GM10266 (cell line): Measurements from ENCODE around the gene AKR1D1.
"Not testable (repeated sequence)": the region's sequence is repeated elsewhere in the genome, so short reads cannot be mapped to it uniquely, and the experiment has no call there.

ENCODE experiments used
- DNase-seq: peaks from one replicate; pipeline ENCODE4 v3.0.0; 2012; ENCODE audit errors: extremely low spot score
- CTCF ChIP-seq: IDR thresholded peaks from 2 replicates; pipeline ENCODE4 v1.5.1; 2012; ENCODE audit warnings: mild to moderate bottlenecking, low read depth; ENCODE audit not compliant: control insufficient read depth, insufficient read depth; ENCODE audit errors: missing control alignments

The AKR1D1 gene

DNA sequence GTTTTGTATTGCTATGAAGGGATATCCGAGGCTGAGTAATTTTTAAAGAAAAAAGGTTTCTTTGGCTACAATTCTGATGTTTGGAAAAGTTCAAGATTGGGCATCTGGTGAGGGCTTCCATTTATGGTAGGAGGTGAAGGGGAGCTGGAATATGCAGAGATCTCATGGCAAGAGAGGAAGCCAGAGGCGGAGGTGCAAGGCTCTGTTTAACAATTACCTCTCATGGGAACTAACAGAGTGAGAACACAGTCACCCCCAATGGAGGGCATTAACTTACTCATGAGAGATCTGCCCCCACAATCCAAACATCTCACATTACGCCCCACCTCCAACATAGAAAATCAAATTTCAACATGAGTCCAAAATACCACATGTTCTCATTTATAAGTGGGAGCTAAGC is 62.0 kb downstream of the AKR1D1 start:
- DNase-seq: no peak
- TF ChIP-seq CTCF: no peak

DNA sequence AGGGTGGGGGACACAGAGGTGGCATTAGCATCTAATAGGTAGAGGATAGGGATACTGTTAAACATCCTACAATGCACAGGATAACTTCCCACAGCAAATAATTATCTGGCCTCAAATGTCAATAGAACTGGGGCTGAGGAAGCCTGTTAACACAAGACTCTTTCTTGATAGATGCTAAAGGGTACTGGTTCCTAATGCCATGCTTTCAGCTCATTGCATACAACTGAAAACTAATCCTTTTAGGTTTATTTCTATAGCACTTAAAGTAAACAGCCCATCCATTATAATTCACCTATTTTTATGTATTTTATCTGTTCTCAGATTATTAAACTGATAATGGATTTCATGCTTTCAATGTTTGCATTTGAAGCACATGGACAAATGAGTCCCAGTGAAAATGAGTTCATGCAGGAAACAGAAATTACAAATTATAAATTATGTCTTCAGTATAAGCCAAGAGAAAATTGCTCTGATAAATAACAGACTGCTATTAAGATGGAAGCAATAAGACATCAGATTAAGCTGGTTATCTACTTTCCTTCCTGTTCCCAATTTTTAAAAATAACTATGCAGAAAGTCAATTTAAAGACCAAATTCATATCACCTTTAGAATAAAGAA is 66.4 kb downstream of the AKR1D1 start:
- DNase-seq: no peak
- TF ChIP-seq CTCF: no peak

DNA sequence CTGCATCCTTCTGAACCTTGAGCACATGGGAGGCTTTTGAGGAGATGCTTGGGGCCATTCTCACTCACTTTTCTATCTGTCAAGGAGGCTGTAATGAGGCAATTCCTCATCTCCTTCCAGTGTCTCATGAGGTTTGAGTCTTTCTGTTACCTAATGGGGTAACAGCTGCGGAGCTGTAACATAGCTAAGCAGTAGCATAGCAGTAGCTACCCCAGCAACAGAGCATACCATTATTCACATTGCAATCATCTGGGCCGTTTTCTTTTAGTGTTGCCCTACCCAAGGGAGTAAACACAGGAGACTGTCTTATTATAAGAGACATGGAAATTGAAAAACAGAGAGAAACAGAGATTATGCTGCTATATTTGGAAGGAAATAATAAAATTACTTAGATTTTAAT is 68.7 kb downstream of the AKR1D1 start:
- DNase-seq: no peak
- no peak for TF ChIP-seq CTCF

- not testable (repeated sequence) for DNase-seq
These were observed 70.0 kb downstream of the AKR1D1 start for GRCh38 chr7:138146221-138146620.

- DNase-seq: not testable (repeated sequence)
These were observed 70.8 kb downstream of the AKR1D1 start for GRCh38 chr7:138146757-138147734.

GRCh38 chr7:138151731-138152577 is 75.7 kb downstream of the AKR1D1 start:
- TF ChIP-seq CTCF: no peak
- no peak for DNase-seq

- no peak for DNase-seq
- no peak for TF ChIP-seq CTCF
These were observed 78.4 kb downstream of the AKR1D1 start for GRCh38 chr7:138154661-138155060.

GRCh38 chr7:138157702-138158101 is 81.4 kb downstream of the AKR1D1 start:
- no peak for TF ChIP-seq CTCF
- no peak for DNase-seq
